OCI-LY1 (cell line): Measurements from ENCODE around the gene DACH1.

ENCODE experiments used
- EZH2 ChIP-seq: fragments of 200-600 bp; sonication (generic), shearing (Covaris generic); IDR thresholded peaks from 2 replicates; pipeline ENCODE4 v1.8.0; 2017; ENCODE audit warnings: borderline replicate concordance, mixed run types, mild to moderate bottlenecking, antibody characterized with exemption, low read length, moderate library complexity, mixed read lengths
- TF ChIP-seq, protein P1 (sequence below): fragments of 200-600 bp; sonication (generic), shearing (Covaris generic); IDR thresholded peaks from 2 replicates; pipeline ENCODE4 v1.5.1; 2017; ENCODE audit warnings: mild to moderate bottlenecking, antibody characterized with exemption, low read length, moderate library complexity, mixed read lengths

DNA sequence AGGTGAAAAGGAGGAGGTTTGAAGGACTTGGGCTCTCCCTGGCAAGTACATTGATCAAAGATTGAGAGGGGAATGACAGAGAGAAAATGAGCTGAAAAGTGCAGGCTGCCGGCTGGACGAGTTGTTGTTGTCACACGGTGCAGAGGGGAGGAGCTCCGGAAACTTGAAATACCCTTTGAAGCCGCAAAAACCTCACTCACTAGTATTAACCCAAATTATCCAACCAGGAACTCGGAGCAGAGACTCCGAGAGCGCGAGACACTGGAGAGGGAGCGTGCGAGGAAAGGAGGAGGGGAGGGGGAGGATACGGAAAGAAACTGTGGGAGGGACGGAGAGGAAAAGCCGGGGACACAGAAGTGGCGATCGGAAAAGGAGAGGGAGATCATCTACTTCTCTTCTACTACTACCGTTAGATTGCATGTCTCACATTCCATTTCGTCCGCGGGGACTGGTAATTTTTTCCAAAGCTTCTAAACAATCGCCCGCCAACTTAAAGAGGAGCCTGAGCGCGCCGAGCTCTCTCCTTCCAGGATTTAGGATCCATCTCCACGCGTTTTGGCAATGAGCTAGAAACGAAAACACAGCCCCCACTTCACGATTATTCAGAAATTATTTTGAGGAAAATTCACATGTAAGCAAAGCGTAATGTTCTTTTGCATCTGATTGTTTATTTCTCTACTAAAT, at the start of gene DACH1:
- TF ChIP-seq, protein P1, sequence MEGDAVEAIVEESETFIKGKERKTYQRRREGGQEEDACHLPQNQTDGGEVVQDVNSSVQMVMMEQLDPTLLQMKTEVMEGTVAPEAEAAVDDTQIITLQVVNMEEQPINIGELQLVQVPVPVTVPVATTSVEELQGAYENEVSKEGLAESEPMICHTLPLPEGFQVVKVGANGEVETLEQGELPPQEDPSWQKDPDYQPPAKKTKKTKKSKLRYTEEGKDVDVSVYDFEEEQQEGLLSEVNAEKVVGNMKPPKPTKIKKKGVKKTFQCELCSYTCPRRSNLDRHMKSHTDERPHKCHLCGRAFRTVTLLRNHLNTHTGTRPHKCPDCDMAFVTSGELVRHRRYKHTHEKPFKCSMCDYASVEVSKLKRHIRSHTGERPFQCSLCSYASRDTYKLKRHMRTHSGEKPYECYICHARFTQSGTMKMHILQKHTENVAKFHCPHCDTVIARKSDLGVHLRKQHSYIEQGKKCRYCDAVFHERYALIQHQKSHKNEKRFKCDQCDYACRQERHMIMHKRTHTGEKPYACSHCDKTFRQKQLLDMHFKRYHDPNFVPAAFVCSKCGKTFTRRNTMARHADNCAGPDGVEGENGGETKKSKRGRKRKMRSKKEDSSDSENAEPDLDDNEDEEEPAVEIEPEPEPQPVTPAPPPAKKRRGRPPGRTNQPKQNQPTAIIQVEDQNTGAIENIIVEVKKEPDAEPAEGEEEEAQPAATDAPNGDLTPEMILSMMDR = no peak
- TF ChIP-seq EZH2 = no peak
